Activated B cell treated with CpG ODN at 0.5 μM for 24 hours (primary cell): ENCODE measurements around the gene ERC1. TPM values are rescaled to one million over a fixed set of nuclear protein-coding genes. Genes with fewer than 3 reads are reported as not detected.
"Not testable (repeated sequence)": the region's sequence is repeated elsewhere in the genome, so short reads cannot be mapped to it uniquely, and the experiment has no call there.

ENCODE experiments used
- ATAC-seq: fragments of 200-7000 bp; cut with Tn5 transposase; one replicate; pipeline ENCODE4 v1.10.0; 2021; ENCODE audit warnings: low read depth, mild to moderate bottlenecking, moderate library complexity
- CTCF ChIA-PET: fragments of 350-600 bp; sonication (Branson Sonifier 250); formaldehyde crosslinking; loops from one replicate; lab custom pipeline; 2021; ENCODE audit warnings: antibody characterized with exemption; lab: Charles Lee
- POLR2A ChIA-PET: fragments of 350-600 bp; sonication (Branson Sonifier 250); formaldehyde crosslinking; loops from one replicate; lab custom pipeline; 2021; ENCODE audit warnings: antibody characterized with exemption; lab: Charles Lee
- DNase-seq: peaks from one replicate; pipeline ENCODE4 v3.0.0; 2022
- H3K27ac Mint-ChIP-seq: one replicate; pipeline ENCODE4 v1.8.0; 2020; ENCODE audit warnings: mixed read lengths
- H3K27me3 Mint-ChIP-seq: one replicate; pipeline ENCODE4 v1.8.0; 2021; ENCODE audit warnings: mixed read lengths
- H3K36me3 Mint-ChIP-seq: one replicate; pipeline ENCODE4 v1.8.0; 2021; ENCODE audit warnings: low read depth, mixed read lengths
- H3K4me1 Mint-ChIP-seq: one replicate; pipeline ENCODE4 v1.8.0; 2021; ENCODE audit warnings: mixed read lengths
- H3K4me3 Mint-ChIP-seq: one replicate; pipeline ENCODE4 v1.8.0; 2020; ENCODE audit warnings: mild to moderate bottlenecking, mixed read lengths
- H3K9me3 Mint-ChIP-seq: one replicate; pipeline ENCODE4 v1.8.0; 2020; ENCODE audit warnings: mixed read lengths
- intact Hi-C: fragments of 100-400 bp; cut with micrococcal nuclease; formaldehyde crosslinking; loops from one replicate; pipeline ENCODE4 v1.15.1; 2024
- total RNA-seq: library from RNA; stranded (reverse); gene quantifications from 2 replicates; pipeline ENCODE4 v1.2.3, GENCODE V29; 2022
- TF ChIP-seq, protein P1 (sequence below): fragments of 200-600 bp; IDR thresholded peaks from one replicate; pipeline ENCODE4 v1.8.0; 2022; ENCODE audit warnings: antibody characterized with exemption, mild to moderate bottlenecking

Gene ERC1
- total RNA-seq, 1 donor from 2014 or later = 57.0 TPM

DNA sequence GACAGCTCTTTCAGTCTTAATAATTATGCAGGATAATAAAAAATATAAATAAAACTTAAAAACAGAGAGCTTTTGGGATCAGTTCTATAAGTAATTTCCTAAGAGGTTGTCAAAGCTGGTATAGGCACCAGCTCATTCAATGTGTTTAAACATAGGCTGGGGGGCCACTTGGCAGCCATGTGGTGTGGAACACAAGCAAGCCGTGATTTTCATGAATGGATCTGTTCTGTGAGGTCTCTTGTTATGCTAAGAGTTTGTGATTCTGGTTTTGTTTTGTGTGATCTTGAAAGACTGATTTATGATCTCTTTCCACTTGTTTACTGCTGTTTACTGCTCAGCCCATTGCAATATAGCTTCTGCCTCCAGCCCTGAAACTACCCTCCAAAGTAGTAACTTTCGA is 362.4 kb downstream of the ERC1 start:
- POLR2A ChIA-PET = no interaction called here
- Mint-ChIP-seq H3K27me3 (no peaks in the 10 kb centered on the region), H3K4me3 (no peak overlapping the region), H3K27ac (no peak overlapping the region), H3K9me3 (no peaks in the 10 kb centered on the region), H3K4me1 (no peaks in the 10 kb centered on the region), H3K36me3 (peaks cover 7% of the 10 kb centered on the region)
- DNase-seq = no peak
- TF ChIP-seq, protein P1, sequence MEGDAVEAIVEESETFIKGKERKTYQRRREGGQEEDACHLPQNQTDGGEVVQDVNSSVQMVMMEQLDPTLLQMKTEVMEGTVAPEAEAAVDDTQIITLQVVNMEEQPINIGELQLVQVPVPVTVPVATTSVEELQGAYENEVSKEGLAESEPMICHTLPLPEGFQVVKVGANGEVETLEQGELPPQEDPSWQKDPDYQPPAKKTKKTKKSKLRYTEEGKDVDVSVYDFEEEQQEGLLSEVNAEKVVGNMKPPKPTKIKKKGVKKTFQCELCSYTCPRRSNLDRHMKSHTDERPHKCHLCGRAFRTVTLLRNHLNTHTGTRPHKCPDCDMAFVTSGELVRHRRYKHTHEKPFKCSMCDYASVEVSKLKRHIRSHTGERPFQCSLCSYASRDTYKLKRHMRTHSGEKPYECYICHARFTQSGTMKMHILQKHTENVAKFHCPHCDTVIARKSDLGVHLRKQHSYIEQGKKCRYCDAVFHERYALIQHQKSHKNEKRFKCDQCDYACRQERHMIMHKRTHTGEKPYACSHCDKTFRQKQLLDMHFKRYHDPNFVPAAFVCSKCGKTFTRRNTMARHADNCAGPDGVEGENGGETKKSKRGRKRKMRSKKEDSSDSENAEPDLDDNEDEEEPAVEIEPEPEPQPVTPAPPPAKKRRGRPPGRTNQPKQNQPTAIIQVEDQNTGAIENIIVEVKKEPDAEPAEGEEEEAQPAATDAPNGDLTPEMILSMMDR = no peak
- ATAC-seq = no peak
- intact Hi-C loops = no loop called here
- CTCF ChIA-PET = no interaction called here

DNA sequence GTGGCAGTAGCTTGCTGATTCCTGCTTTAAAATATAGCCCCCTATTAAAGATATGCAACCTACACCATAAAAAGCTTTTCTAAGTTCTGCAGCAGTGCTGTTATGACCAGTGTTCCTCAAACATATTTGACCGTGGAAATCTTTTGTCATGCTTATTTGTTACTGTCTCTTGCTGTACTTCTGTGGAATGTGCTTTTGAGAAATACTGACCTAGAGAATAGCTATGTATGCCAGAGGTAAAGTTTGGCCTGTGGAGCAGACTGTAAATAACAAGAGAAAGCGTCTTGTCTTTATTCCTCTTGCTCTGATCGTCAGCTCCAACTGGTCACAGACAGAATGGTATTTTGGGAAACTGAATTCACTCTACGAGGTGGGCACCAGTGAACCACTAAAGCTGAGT is 364.4 kb downstream of the ERC1 start:
- POLR2A ChIA-PET = interaction anchor here (0.8 kb wide), 1 partner anchor 10 kb away, joined by 3 read pairs; no protein-coding TSS in a partner anchor

DNA sequence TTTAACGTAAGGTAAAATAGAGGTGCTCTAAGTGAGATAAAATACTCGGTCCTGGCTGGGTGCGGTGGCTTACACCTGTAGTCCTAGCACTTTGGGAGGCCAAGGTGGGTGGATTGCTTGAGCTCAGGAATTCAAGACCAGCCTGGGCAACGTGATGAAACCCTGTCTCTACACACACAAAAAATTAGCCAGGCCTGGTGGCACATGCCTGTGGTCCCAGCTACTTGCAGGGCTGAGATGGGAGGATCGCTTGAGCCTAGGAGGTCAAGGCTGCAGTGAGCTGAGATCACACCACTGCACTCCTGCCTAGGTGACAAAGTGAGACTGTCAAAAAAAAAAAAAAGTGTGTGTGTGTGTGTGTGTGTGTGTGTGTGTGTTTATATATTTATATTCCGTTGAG is 364.8 kb downstream of the ERC1 start:
- ATAC-seq, H3K4me1 Mint-ChIP-seq, H3K27me3 Mint-ChIP-seq, H3K36me3 Mint-ChIP-seq, H3K27ac Mint-ChIP-seq, CTCF ChIA-PET, intact Hi-C loops, H3K4me3 Mint-ChIP-seq, H3K9me3 Mint-ChIP-seq, DNase-seq: not testable (repeated sequence)
- POLR2A ChIA-PET = interaction anchor here (0.8 kb wide), 1 partner anchor 10 kb away, joined by 3 read pairs; no protein-coding TSS in a partner anchor

More for the DNA sequence above, 364.4 kb downstream of the ERC1 start:
- H3K36me3 Mint-ChIP-seq = peaks cover 2% of the 10 kb centered on the region
- H3K27ac Mint-ChIP-seq = no peak overlapping the region
- no peak overlapping the region for H3K4me3 Mint-ChIP-seq
- H3K9me3 Mint-ChIP-seq = no peaks in the 10 kb centered on the region
- intact Hi-C loops = no loop called here
- DNase-seq = no peak
- no peaks in the 10 kb centered on the region for H3K4me1 Mint-ChIP-seq
- ATAC-seq = no peak
- CTCF ChIA-PET = no interaction called here
- no peaks in the 10 kb centered on the region for H3K27me3 Mint-ChIP-seq
- TF ChIP-seq, protein P1 = no peak

DNA sequence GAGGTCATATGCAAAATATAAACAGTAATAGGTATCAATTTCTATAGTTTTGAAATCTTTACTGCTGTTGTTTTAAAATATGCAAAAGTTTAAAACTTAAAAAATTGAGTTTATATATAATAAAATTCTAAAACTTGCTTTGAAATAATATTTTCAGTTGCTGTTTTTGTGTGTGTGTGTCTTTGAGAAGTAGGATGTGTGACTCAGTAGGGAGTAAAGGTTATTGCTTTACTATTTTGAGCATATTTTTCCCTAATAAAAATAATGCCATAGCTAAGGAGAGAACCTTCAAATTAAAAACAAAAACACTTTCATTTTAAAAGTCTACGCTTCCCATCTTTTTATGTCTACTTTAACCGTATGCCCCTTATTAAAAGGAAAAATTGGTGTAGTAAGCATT is 365.3 kb downstream of the ERC1 start:
- H3K4me1 Mint-ChIP-seq = no peaks in the 10 kb centered on the region
- TF ChIP-seq, protein P1 = no peak
- no peak for DNase-seq
- no peak for ATAC-seq
- peaks cover 2% of the 10 kb centered on the region for H3K36me3 Mint-ChIP-seq
- ChIA-PET CTCF (no interaction called here), POLR2A (interaction anchor here (0.8 kb wide), 1 partner anchor 9 kb away, joined by 3 read pairs; no protein-coding TSS in a partner anchor)
- intact Hi-C loops = no loop called here
- no peaks in the 10 kb centered on the region for H3K27me3 Mint-ChIP-seq
- no peak overlapping the region for H3K27ac Mint-ChIP-seq
- no peak overlapping the region for H3K4me3 Mint-ChIP-seq
- no peaks in the 10 kb centered on the region for H3K9me3 Mint-ChIP-seq

DNA sequence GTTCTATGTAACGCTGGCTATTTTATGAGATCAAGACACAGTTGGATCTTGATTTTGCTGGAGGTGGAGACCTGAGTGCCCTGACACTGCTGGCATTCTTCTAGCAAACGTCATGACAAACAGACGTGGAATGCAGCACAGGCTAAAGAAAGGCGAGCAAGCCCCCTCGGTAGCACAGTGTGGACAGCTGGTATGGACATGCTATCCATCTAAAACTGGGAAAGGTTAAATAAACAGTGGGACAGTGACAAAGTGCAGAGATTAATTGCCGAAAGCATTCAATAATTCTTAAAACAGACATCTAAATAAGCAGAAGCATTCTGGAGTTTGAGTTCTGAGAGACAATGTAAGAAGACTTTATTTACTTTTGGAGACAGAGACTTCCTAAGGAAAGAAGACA is 366.1 kb downstream of the ERC1 start:
- ChIA-PET POLR2A (no interaction called here), CTCF (interaction anchor here (1.1 kb wide), 1 partner anchor 239 kb away, joined by 3 read pairs; no protein-coding TSS in a partner anchor)
- Mint-ChIP-seq H3K4me1 (no peaks in the 10 kb centered on the region), H3K27me3 (no peaks in the 10 kb centered on the region), H3K27ac (no peak overlapping the region), H3K36me3 (peaks cover 2% of the 10 kb centered on the region), H3K4me3 (no peak overlapping the region), H3K9me3 (no peaks in the 10 kb centered on the region)
- intact Hi-C loops = no loop called here
- TF ChIP-seq, protein P1 = no peak
- ATAC-seq (no peak), DNase-seq (no peak)

DNA sequence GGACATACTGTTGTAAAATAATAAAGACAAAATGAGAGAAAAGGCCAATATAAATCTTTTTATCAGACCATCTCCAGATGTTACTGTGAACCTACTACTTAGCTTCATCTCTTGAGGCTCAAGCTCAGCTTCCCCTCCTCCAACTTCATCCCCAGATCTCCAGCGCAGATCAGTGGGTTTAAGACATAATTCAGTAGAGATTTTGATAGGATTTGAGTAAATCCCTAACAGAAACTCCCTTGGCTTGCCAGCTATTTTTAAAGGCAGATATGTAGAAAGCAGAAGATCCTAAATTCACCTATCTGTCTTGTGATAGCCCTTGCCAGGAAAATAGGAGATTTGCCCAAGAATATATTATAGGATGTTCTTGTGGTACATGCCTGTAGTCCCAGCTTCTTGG is 366.7 kb downstream of the ERC1 start:
- DNase-seq (no peak), ATAC-seq (no peak)
- H3K4me3 Mint-ChIP-seq = no peak overlapping the region
- POLR2A ChIA-PET = no interaction called here
- no peaks in the 10 kb centered on the region for H3K9me3 Mint-ChIP-seq
- TF ChIP-seq, protein P1 = no peak
- H3K36me3 Mint-ChIP-seq = peaks cover 2% of the 10 kb centered on the region
- H3K4me1 Mint-ChIP-seq = no peaks in the 10 kb centered on the region
- no peaks in the 10 kb centered on the region for H3K27me3 Mint-ChIP-seq
- H3K27ac Mint-ChIP-seq = no peak overlapping the region
- CTCF ChIA-PET = interaction anchor here (1.1 kb wide), 1 partner anchor 240 kb away, joined by 3 read pairs; no protein-coding TSS in a partner anchor
- intact Hi-C loops = no loop called here
